ENCODE measurements around the gene TXNRD1. TPM values are rescaled to one million over a fixed set of nuclear protein-coding genes. Genes with fewer than 3 reads are reported as not detected.

Gene TXNRD1
- total RNA-seq, 1 donor from 2014 or later: 72.0 TPM

DNA sequence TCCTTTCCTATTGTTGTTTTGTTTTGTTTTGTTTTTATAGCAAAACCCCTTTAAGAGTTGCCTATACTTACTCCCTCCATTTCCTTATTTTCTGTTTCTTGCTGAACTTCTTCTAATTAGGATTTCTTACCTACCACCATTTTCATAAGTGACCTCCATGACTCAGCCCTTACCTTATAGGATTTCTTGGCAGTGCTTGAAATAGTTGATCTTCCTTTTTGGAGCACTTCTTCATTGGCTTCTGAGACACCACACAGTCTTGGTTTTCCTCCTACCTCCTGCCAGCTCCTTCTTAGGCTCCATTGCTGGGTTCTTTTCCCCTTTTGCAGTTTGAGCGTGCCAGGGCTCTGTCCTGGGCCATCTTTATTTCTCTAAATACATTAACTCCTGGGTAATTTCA, 64.5 kb downstream of the TXNRD1 start:
- ATAC-seq (ENCODE audit: low read depth): no peak
- intact Hi-C loops (cut with micrococcal nuclease): loop anchor here (10.0 kb wide), 2 partner anchors 395 to 1055 kb away; partner anchors contain the start of gene C12orf75
- H3K9me3 Mint-ChIP-seq: no peaks in the 10 kb centered on the region

DNA sequence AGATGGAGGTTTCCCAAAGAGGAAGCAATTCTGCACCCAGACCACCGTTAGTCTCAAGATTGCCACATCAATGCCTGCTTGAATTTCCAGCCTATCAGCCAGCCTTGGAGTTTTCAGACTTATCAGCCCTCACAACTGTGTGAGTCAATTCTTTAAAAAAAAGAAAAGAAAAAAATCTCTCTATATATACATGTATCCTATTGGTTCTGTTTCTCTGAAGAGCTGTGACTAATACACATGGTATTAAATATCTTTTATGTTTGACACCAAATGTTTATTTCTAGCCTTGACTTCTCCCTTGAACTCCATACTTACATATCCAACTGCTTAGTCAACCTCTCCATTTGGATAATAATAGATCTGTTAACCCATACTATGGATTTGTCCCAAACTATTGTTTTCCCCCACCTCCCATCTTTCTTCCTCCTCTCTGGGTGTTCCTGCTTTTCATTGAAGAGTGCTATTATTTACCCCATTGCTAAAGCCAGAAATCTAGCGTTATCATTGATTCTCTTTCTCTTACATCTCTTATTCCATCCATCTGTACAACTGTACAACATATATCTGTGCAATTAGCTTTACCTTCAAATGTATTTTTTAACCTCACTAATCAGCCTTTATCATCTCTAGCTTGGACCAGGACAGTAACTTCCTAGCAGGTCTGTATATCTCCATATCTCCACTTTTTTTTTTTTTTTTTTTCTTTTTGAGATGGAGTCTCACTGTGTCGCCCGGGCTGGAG, 65.3 kb downstream of the TXNRD1 start:
- TF ChIP-seq, protein P1, sequence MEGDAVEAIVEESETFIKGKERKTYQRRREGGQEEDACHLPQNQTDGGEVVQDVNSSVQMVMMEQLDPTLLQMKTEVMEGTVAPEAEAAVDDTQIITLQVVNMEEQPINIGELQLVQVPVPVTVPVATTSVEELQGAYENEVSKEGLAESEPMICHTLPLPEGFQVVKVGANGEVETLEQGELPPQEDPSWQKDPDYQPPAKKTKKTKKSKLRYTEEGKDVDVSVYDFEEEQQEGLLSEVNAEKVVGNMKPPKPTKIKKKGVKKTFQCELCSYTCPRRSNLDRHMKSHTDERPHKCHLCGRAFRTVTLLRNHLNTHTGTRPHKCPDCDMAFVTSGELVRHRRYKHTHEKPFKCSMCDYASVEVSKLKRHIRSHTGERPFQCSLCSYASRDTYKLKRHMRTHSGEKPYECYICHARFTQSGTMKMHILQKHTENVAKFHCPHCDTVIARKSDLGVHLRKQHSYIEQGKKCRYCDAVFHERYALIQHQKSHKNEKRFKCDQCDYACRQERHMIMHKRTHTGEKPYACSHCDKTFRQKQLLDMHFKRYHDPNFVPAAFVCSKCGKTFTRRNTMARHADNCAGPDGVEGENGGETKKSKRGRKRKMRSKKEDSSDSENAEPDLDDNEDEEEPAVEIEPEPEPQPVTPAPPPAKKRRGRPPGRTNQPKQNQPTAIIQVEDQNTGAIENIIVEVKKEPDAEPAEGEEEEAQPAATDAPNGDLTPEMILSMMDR (IDR thresholded peaks at IDR 0.05): no peak
- DNase-seq (no peak), ATAC-seq (ENCODE audit: low read depth) (no peak)
- ChIA-PET POLR2A (no interaction called here), CTCF (no interaction called here)
- Mint-ChIP-seq H3K4me3 (no peak overlapping the region), H3K27ac (no peak overlapping the region), H3K36me3 (ENCODE audit: low read depth) (no peaks in the 10 kb centered on the region), H3K9me3 (no peaks in the 10 kb centered on the region), H3K27me3 (peaks cover 5% of the 10 kb centered on the region), H3K4me1 (peaks cover 15% of the 10 kb centered on the region)
- intact Hi-C loops (cut with micrococcal nuclease): loop anchor here (10.0 kb wide), 2 partner anchors 394 to 1054 kb away; partner anchors contain the start of gene C12orf75

More for the DNA sequence above, 64.5 kb downstream of the TXNRD1 start:
- no peak overlapping the region for H3K27ac Mint-ChIP-seq
- no peak overlapping the region for H3K4me3 Mint-ChIP-seq
- peaks cover 5% of the 10 kb centered on the region for H3K27me3 Mint-ChIP-seq
- peaks cover 13% of the 10 kb centered on the region for H3K4me1 Mint-ChIP-seq
- TF ChIP-seq, protein P1 (IDR thresholded peaks at IDR 0.05): no peak
- no peak for DNase-seq
- POLR2A ChIA-PET: interaction anchor here (0.6 kb wide), 1 partner anchor 9 kb away, joined by 3 read pairs; no protein-coding TSS in a partner anchor
- no peaks in the 10 kb centered on the region for H3K36me3 Mint-ChIP-seq (ENCODE audit: low read depth)
- CTCF ChIA-PET: no interaction called here

DNA sequence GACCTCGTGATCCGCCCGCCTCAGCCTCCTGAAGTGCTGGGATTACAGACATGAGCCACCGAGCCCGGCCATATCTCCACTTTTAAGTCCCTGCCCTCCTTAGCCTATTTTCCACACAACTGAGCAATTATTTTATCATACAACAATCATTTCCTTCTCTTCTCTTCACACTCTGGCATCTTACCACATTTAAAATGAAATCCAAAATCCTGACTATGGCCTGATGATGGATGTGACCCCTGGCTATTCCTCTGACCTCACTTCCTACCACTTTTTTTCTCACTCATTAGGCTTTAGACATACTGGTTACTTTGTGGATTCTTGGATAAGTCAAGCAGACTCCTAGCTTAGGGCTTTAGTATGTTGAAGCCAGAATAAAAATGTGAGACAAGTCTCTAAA, 66.1 kb downstream of the TXNRD1 start:
- ATAC-seq (ENCODE audit: low read depth) (no peak), DNase-seq (no peak)
- Mint-ChIP-seq H3K4me3 (no peak overlapping the region), H3K9me3 (no peaks in the 10 kb centered on the region), H3K4me1 (peaks cover 15% of the 10 kb centered on the region), H3K27ac (no peak overlapping the region), H3K36me3 (ENCODE audit: low read depth) (no peaks in the 10 kb centered on the region), H3K27me3 (peaks cover 5% of the 10 kb centered on the region)
- ChIA-PET CTCF (no interaction called here), POLR2A (no interaction called here)
- intact Hi-C loops (cut with micrococcal nuclease): loop anchor here (10.0 kb wide), 2 partner anchors 393 to 1053 kb away; partner anchors contain the start of gene C12orf75
- TF ChIP-seq, protein P1 (IDR thresholded peaks at IDR 0.05): no peak

DNA sequence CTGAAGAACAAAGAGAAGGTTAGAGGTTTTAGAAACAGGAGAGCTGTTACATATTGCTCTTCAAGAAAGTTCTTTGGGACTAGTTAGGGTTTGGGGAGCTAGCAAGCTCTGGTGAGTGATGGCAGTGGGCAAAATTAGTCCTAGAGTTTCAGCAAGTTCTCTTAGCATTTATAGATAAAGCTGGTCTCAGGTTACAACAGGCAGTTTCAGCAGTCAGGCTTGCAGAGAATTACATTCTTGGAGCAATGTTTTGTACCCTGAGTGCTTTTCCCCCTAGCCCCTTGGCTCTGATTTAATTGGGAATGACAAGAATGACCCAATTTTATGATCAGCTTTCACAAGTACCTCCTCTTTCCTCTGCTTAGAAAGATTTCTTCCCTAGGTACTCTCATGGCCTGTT, 66.5 kb downstream of the TXNRD1 start:
- intact Hi-C loops (cut with micrococcal nuclease): loop anchor here (10.0 kb wide), 2 partner anchors 393 to 1053 kb away; partner anchors contain the start of gene C12orf75
- Mint-ChIP-seq H3K9me3 (no peaks in the 10 kb centered on the region), H3K4me1 (peaks cover 17% of the 10 kb centered on the region), H3K27ac (no peak overlapping the region), H3K4me3 (no peak overlapping the region), H3K27me3 (peaks cover 5% of the 10 kb centered on the region), H3K36me3 (ENCODE audit: low read depth) (peaks cover 4% of the 10 kb centered on the region)
- CTCF ChIA-PET: no interaction called here
- POLR2A ChIA-PET: no interaction called here
- TF ChIP-seq, protein P1 (IDR thresholded peaks at IDR 0.05): no peak
- DNase-seq (no peak), ATAC-seq (ENCODE audit: low read depth) (no peak)

Measured in activated B cell treated with CpG ODN at 0.5 μM for 24 hours (primary cell).